SJCRH30 (cell line): ENCODE data around the gene HTRA3. TPM values are rescaled to one million over a fixed set of nuclear protein-coding genes. Genes with fewer than 3 reads are reported as not detected.
A peak's percentile ranks its signal among the peaks of the same experiment; 100 is the strongest.

Experiments
- DNase-seq, 2 experiments: peaks; one replicate each; pipeline ENCODE4 v3.0.0-alpha.2; 2015 to 2020
- H3K27ac ChIP-seq: fragments of 250-450 bp; sonication (Bioruptor Pico); 2 replicates; pipeline ENCODE4 v1.5.1; 2020; ENCODE audit warnings: mild to moderate bottlenecking, moderate library complexity
- H3K27me3 ChIP-seq: fragments of 250-450 bp; sonication (Bioruptor Pico); 2 replicates; pipeline ENCODE4 v1.5.1; 2020; ENCODE audit warnings: mild to moderate bottlenecking, moderate library complexity
- H3K36me3 ChIP-seq: fragments of 250-450 bp; sonication (Bioruptor Pico); 2 replicates; pipeline ENCODE4 v1.5.1; 2020; ENCODE audit warnings: mild to moderate bottlenecking, moderate library complexity
- H3K4me1 ChIP-seq: fragments of 250-450 bp; sonication (Bioruptor Pico); 2 replicates; pipeline ENCODE4 v1.5.1; 2020; ENCODE audit warnings: mild to moderate bottlenecking, moderate library complexity
- H3K4me3 ChIP-seq: fragments of 250-450 bp; sonication (Bioruptor Pico); 2 replicates; pipeline ENCODE4 v1.5.1; 2020; ENCODE audit warnings: mild to moderate bottlenecking, moderate library complexity
- H3K9me3 ChIP-seq: fragments of 250-450 bp; sonication (Bioruptor Pico); replicated peaks from 2 replicates; pipeline ENCODE4 v1.5.1; 2020; ENCODE audit warnings: mild to moderate bottlenecking, moderate library complexity
- total RNA-seq: library from RNA; depleted of rRNA; stranded (reverse); fragments of >200 nt; shearing (Covaris generic); gene quantifications from 2 replicates; pipeline ENCODE4 v1.2.3, GENCODE V29; 2014

Gene HTRA3
- total RNA-seq, 1 experiment from 2014 or later: 0.08 TPM

GRCh38 chr4:8239226-8239625 is 30.3 kb upstream of the HTRA3 start:
- Histone ChIP-seq H3K27me3 (no peaks in the 10 kb centered on the region), H3K4me3 (no peak overlapping the region), H3K36me3 (peaks cover 18% of the 10 kb centered on the region), H3K4me1 (peaks cover 7% of the 10 kb centered on the region), H3K9me3 (no peaks in the 10 kb centered on the region), H3K27ac (no peak overlapping the region)
- DNase-seq: no peak

- no peak overlapping the region for H3K4me3 ChIP-seq
Observed at GRCh38 chr4:8239661-8240060, 29.9 kb upstream of the HTRA3 start.

GRCh38 chr4:8240211-8241041 is 29.1 kb upstream of the HTRA3 start:
- no peaks in the 10 kb centered on the region for H3K27me3 ChIP-seq
- DNase-seq: no peak
- no peak overlapping the region for H3K4me3 ChIP-seq
- no peaks in the 10 kb centered on the region for H3K9me3 ChIP-seq
- H3K36me3 ChIP-seq: peaks cover 9% of the 10 kb centered on the region
- no peak overlapping the region for H3K27ac ChIP-seq
- H3K4me1 ChIP-seq: peaks cover 7% of the 10 kb centered on the region

More at GRCh38 chr4:8239661-8240060, 29.9 kb upstream of the HTRA3 start:
- Histone ChIP-seq H3K27ac (no peak overlapping the region), H3K27me3 (no peaks in the 10 kb centered on the region), H3K9me3 (no peaks in the 10 kb centered on the region), H3K36me3 (peaks cover 13% of the 10 kb centered on the region), H3K4me1 (peaks cover 7% of the 10 kb centered on the region)
- no peak for DNase-seq

GRCh38 chr4:8241211-8241779 is 28.3 kb upstream of the HTRA3 start:
- H3K27ac ChIP-seq: no peak overlapping the region
- no peak overlapping the region for H3K4me3 ChIP-seq
- H3K4me1 ChIP-seq: peaks cover 7% of the 10 kb centered on the region
- H3K36me3 ChIP-seq: peaks cover 4% of the 10 kb centered on the region; the same call in 1 of the 2 replicates
- H3K27me3 ChIP-seq: no peaks in the 10 kb centered on the region
- DNase-seq: no peak
- H3K9me3 ChIP-seq: no peaks in the 10 kb centered on the region

- DNase-seq: peak; percentile 96 to 97
- Histone ChIP-seq H3K4me1 (peaks cover 7% of the 10 kb centered on the region), H3K27ac (peak overlapping the region; percentile 73), H3K27me3 (no peaks in the 10 kb centered on the region), H3K9me3 (no peaks in the 10 kb centered on the region), H3K36me3 (peaks cover 4% of the 10 kb centered on the region; the same call in 1 of the 2 replicates), H3K4me3 (no peak overlapping the region)
Observed at GRCh38 chr4:8241895-8242696, 27.5 kb upstream of the HTRA3 start.

- H3K9me3 ChIP-seq: no peaks in the 10 kb centered on the region
- H3K27me3 ChIP-seq: no peaks in the 10 kb centered on the region
- no peak for DNase-seq
- H3K36me3 ChIP-seq: no peaks in the 10 kb centered on the region
- H3K27ac ChIP-seq: peak overlapping the region; percentile 73
- no peak overlapping the region for H3K4me3 ChIP-seq
- peaks cover 7% of the 10 kb centered on the region for H3K4me1 ChIP-seq
Observed at GRCh38 chr4:8242782-8243560, 26.6 kb upstream of the HTRA3 start.

GRCh38 chr4:8244001-8244757 is 25.4 kb upstream of the HTRA3 start:
- peaks cover 7% of the 10 kb centered on the region for H3K4me1 ChIP-seq
- H3K27ac ChIP-seq: no peak overlapping the region

GRCh38 chr4:8244931-8245460 is 24.6 kb upstream of the HTRA3 start:
- DNase-seq: no peak
- H3K27me3 ChIP-seq: no peaks in the 10 kb centered on the region
- H3K27ac ChIP-seq: no peak overlapping the region
- H3K4me3 ChIP-seq: no peak overlapping the region
- H3K9me3 ChIP-seq: no peaks in the 10 kb centered on the region
- no peaks in the 10 kb centered on the region for H3K36me3 ChIP-seq
- peaks cover 7% of the 10 kb centered on the region for H3K4me1 ChIP-seq

More at GRCh38 chr4:8244001-8244757, 25.4 kb upstream of the HTRA3 start:
- Histone ChIP-seq H3K4me3 (no peak overlapping the region), H3K36me3 (no peaks in the 10 kb centered on the region), H3K9me3 (no peaks in the 10 kb centered on the region), H3K27me3 (no peaks in the 10 kb centered on the region)
- DNase-seq: no peak

- Histone ChIP-seq H3K36me3 (no peaks in the 10 kb centered on the region), H3K27ac (no peak overlapping the region), H3K4me3 (no peak overlapping the region), H3K27me3 (no peaks in the 10 kb centered on the region), H3K9me3 (no peaks in the 10 kb centered on the region), H3K4me1 (peaks cover 7% of the 10 kb centered on the region)
- no peak for DNase-seq
Observed at GRCh38 chr4:8245884-8246833, 23.4 kb upstream of the HTRA3 start.

GRCh38 chr4:8247047-8247930 is 22.3 kb upstream of the HTRA3 start:
- H3K36me3 ChIP-seq: no peaks in the 10 kb centered on the region
- no peak for DNase-seq

GRCh38 chr4:8248091-8248490 is 21.5 kb upstream of the HTRA3 start:
- Histone ChIP-seq H3K4me1 (peaks cover 15% of the 10 kb centered on the region; the same call in 1 of the 2 replicates), H3K9me3 (no peaks in the 10 kb centered on the region), H3K4me3 (no peak overlapping the region), H3K27me3 (no peaks in the 10 kb centered on the region), H3K36me3 (no peaks in the 10 kb centered on the region), H3K27ac (no peak overlapping the region)
- DNase-seq: no peak

More at GRCh38 chr4:8247047-8247930, 22.3 kb upstream of the HTRA3 start:
- Histone ChIP-seq H3K4me3 (no peak overlapping the region), H3K9me3 (no peaks in the 10 kb centered on the region), H3K27me3 (no peaks in the 10 kb centered on the region), H3K4me1 (peaks cover 14% of the 10 kb centered on the region), H3K27ac (no peak overlapping the region)

- no peak for DNase-seq
Observed at GRCh38 chr4:8250227-8250626, 19.3 kb upstream of the HTRA3 start.

More at GRCh38 chr4:8250227-8250626, 19.3 kb upstream of the HTRA3 start:
- Histone ChIP-seq H3K9me3 (no peaks in the 10 kb centered on the region), H3K27me3 (no peaks in the 10 kb centered on the region), H3K36me3 (no peaks in the 10 kb centered on the region), H3K4me1 (peaks cover 18% of the 10 kb centered on the region; the same call in 1 of the 2 replicates), H3K4me3 (no peak overlapping the region), H3K27ac (no peak overlapping the region)
